SJCRH30 (cell line): ENCODE measurements around the gene TNPO1. TPM values are rescaled to one million over a fixed set of nuclear protein-coding genes. Genes with fewer than 3 reads are reported as not detected.

Experiments
- DNase-seq, 2 experiments: peaks; one replicate each; pipeline ENCODE4 v3.0.0-alpha.2; 2015 to 2020
- H3K27ac ChIP-seq: fragments of 250-450 bp; sonication (Bioruptor Pico); 2 replicates; pipeline ENCODE4 v1.5.1; 2020; ENCODE audit warnings: mild to moderate bottlenecking, moderate library complexity
- H3K27me3 ChIP-seq: fragments of 250-450 bp; sonication (Bioruptor Pico); 2 replicates; pipeline ENCODE4 v1.5.1; 2020; ENCODE audit warnings: mild to moderate bottlenecking, moderate library complexity
- H3K36me3 ChIP-seq: fragments of 250-450 bp; sonication (Bioruptor Pico); 2 replicates; pipeline ENCODE4 v1.5.1; 2020; ENCODE audit warnings: mild to moderate bottlenecking, moderate library complexity
- H3K4me1 ChIP-seq: fragments of 250-450 bp; sonication (Bioruptor Pico); 2 replicates; pipeline ENCODE4 v1.5.1; 2020; ENCODE audit warnings: mild to moderate bottlenecking, moderate library complexity
- H3K4me3 ChIP-seq: fragments of 250-450 bp; sonication (Bioruptor Pico); 2 replicates; pipeline ENCODE4 v1.5.1; 2020; ENCODE audit warnings: mild to moderate bottlenecking, moderate library complexity
- H3K9me3 ChIP-seq: fragments of 250-450 bp; sonication (Bioruptor Pico); replicated peaks from 2 replicates; pipeline ENCODE4 v1.5.1; 2020; ENCODE audit warnings: mild to moderate bottlenecking, moderate library complexity
- total RNA-seq: library from RNA; depleted of rRNA; stranded (reverse); fragments of >200 nt; shearing (Covaris generic); gene quantifications from 2 replicates; pipeline ENCODE4 v1.2.3, GENCODE V29; 2014

TNPO1 gene
- total RNA-seq, 1 experiment from 2014 or later, result 209 TPM

DNA sequence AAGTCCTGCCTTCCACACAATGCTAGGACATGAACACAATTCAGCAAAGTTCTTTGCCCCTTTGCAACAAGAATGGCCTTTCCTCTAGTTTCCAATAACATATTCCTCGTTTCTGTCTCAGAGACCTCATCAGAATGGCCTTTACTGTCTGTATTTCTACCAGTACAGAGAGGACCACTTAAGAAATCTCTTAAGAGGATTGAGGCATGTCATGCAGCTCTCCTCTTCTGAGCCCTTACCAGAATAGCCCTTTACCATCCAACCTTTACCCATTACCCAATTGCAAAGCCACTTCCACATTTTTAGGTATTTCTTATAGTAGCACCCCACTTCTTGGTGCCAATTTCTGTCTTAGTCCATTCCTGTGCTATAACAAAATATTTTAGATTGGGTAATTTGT is 20.3 kb downstream of the TNPO1 start:
- no peak for DNase-seq
- H3K4me1 ChIP-seq, result no peaks in the 10 kb centered on the region
- H3K36me3 ChIP-seq, result no peaks in the 10 kb centered on the region
- H3K4me3 ChIP-seq, result no peak overlapping the region
- H3K27ac ChIP-seq, result no peak overlapping the region
- H3K27me3 ChIP-seq, result no peaks in the 10 kb centered on the region
- no peaks in the 10 kb centered on the region for H3K9me3 ChIP-seq

DNA sequence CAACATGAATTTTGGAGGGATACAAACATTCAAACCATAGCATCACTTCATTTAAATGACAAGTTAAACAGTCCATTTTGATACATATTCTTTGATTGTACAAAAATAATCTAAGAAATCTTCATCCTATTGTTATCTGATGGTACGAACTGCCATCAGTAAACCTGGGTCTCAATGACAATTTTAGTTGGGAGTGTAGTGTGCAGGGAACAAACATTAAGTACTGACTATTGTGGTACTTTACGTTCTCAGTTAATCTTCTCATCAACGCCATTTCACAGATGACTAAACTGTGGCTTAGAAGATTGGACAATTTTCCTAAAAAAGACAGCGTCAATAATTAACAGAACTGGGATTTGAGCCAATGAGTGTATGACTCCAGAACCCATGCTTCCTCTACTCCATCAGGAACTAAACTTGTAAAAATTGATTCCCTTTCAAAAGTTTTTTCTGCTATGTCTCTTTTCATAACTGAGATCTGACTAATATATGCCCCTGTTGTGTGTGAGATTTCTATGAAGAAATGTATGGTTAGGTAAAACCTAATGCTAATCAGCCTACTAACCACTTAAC is 21.1 kb downstream of the TNPO1 start:
- Histone ChIP-seq H3K27me3 (no peaks in the 10 kb centered on the region), H3K4me1 (no peaks in the 10 kb centered on the region), H3K36me3 (no peaks in the 10 kb centered on the region), H3K4me3 (no peak overlapping the region), H3K27ac (no peak overlapping the region), H3K9me3 (no peaks in the 10 kb centered on the region)
- DNase-seq, result no peak

DNA sequence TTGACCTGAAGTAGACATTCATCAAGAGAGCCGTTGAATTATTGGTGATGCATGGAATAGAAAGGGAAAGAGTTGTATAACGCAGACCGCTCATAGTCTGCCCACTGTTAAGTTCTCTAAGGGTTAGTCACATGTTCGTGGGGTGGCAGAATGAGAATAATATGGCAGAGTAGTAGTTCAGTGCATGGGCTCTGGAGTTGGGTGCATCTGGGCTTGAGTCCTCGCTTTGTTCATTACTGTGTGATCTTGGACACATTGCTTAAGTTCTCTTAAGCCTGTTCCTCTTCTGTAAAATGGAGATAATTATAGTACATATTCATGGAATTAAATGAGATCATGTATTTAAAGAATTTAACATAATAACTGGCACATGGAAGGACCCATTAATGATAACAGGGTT is 23.6 kb downstream of the TNPO1 start:
- Histone ChIP-seq H3K27ac (no peak overlapping the region), H3K27me3 (no peaks in the 10 kb centered on the region), H3K4me3 (no peak overlapping the region), H3K36me3 (no peaks in the 10 kb centered on the region), H3K9me3 (no peaks in the 10 kb centered on the region), H3K4me1 (no peaks in the 10 kb centered on the region)
- DNase-seq, result no peak

DNA sequence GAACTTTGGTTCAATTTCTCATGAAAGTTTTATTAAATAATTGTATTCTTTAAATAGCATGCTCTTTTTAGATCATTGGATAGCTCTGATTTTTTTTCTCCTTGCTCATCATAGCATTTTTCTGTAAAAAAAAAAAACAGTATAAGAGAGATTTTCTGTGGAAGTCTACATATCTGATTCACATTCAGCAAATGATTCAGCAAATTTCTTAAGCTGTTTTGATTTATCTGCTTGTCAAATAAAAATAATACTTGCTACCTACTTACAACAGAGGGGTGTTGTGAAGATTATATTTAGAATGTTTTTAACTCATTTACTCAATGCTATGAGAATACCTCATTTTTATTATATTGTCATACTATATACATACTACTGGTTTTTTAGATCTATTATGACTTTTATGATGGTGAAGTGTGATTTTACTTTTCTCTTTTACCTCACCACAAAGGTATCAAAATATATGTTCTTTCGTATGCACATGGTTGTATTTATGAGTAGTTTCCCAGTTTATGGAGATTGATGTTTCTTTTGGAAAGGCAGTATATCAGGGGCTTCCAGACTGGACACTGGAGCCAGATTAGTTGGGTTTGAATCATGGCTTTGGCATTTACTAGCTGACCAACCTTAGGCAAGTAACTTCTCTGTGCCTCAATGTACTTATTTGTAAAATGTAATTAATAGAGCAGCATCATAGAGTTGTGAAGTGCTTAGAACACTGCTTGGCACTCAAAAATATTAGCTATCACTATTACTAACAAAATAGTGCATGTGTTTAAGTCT is 25.5 kb downstream of the TNPO1 start:
- no peaks in the 10 kb centered on the region for H3K4me1 ChIP-seq
- no peak for DNase-seq

DNA sequence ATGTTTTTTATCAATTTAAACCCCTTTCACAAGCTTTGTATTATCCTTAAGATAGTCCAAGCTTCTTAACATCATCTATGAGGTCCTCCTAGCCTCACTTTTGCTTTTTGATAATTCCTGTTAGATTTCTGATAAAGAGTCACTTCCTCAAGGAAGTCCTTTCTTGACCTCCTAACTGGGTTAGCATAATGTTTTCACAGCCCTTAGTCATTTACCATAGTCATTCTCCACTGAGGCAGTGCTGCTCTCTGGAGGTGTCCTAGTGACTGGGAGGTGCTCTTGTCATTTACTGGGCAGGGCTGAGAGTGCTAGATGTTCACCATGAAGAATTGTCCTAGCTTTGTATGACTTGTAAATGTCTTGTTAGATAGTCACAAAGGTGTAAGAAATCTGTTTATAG is 26.4 kb downstream of the TNPO1 start:
- H3K36me3 ChIP-seq, result no peaks in the 10 kb centered on the region
- no peak overlapping the region for H3K27ac ChIP-seq
- DNase-seq, result no peak
- no peaks in the 10 kb centered on the region for H3K27me3 ChIP-seq
- 0 out of 2 replicates have a peak, but pooled peaks cover 5% of the 10 kb centered on the region for H3K4me1 ChIP-seq
- H3K4me3 ChIP-seq, result no peak overlapping the region
- H3K9me3 ChIP-seq, result no peaks in the 10 kb centered on the region

More for the DNA sequence above, 25.5 kb downstream of the TNPO1 start:
- Histone ChIP-seq H3K9me3 (no peaks in the 10 kb centered on the region), H3K27me3 (no peaks in the 10 kb centered on the region), H3K36me3 (no peaks in the 10 kb centered on the region), H3K27ac (no peak overlapping the region), H3K4me3 (no peak overlapping the region)

DNA sequence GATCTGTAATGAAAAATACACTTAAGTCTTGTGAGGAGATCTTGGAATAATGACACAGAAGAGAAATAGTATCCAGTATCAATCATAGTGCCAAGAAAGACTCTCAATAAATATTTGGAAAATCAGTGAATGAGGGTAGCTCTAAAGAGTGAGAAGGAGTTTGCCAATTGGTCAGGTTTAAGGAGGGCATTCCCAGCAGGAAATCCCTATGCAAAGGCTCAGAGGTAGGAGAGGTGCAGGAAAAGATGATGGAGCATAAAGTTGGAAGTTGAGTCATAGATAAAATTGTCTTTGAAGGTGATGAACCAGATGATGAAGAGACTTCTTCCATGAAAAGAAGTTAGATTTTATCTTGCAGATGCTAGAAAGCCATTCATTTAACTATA is 27.8 kb downstream of the TNPO1 start:
- Histone ChIP-seq H3K4me3 (no peak overlapping the region), H3K9me3 (no peaks in the 10 kb centered on the region), H3K27me3 (no peaks in the 10 kb centered on the region), H3K4me1 (0 out of 2 replicates have a peak, but pooled peaks cover 5% of the 10 kb centered on the region), H3K27ac (no peak overlapping the region), H3K36me3 (peaks cover under 1% of the 10 kb centered on the region)
- DNase-seq, result no peak

DNA sequence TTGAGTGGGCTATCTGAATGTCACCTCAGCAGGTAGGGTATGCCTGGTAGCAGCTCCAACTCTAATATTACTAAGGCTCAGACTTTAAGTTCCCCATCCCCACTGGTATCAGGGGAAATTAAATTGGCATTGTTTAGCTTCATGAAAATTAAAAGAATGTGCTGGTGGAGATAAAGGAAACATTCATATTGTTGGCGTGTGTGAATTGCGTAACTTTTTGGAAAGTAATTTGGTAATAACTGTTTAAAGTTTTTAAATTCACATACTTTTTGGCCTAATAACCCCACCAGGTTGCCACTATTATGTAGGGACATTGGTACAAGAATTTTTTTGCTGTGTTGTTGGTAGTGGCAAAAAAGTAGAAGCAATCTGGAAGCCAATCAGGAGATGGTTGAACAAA is 29.4 kb downstream of the TNPO1 start:
- Histone ChIP-seq H3K27me3 (no peaks in the 10 kb centered on the region), H3K36me3 (peaks cover 16% of the 10 kb centered on the region), H3K4me3 (no peak overlapping the region), H3K9me3 (no peaks in the 10 kb centered on the region), H3K4me1 (0 out of 2 replicates have a peak, but pooled peaks cover 5% of the 10 kb centered on the region), H3K27ac (no peak overlapping the region)
- no peak for DNase-seq

DNA sequence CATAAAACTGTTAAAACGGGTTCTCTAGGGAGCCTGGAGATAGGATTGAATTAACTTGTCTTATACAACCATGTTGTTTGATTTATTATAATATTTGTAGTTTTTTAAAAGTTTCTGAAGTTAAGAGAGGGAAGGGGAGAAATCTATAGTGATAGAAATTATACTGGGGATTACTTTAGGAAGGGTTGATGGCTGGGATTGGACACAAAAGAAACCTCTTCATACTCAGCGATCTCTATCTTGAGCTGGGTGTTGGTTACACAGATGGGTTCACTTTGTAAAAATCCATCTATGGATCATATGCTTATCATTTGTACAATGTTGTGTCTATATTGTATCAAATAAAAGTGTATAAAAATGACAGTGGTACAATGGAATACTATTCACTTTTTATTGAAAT is 30.0 kb downstream of the TNPO1 start:
- no peak overlapping the region for H3K4me3 ChIP-seq
- 0 out of 2 replicates have a peak, but pooled peaks cover 5% of the 10 kb centered on the region for H3K4me1 ChIP-seq
- H3K27me3 ChIP-seq, result no peaks in the 10 kb centered on the region
- no peaks in the 10 kb centered on the region for H3K9me3 ChIP-seq
- H3K36me3 ChIP-seq, result peaks cover 22% of the 10 kb centered on the region
- DNase-seq, result no peak
- no peak overlapping the region for H3K27ac ChIP-seq

DNA sequence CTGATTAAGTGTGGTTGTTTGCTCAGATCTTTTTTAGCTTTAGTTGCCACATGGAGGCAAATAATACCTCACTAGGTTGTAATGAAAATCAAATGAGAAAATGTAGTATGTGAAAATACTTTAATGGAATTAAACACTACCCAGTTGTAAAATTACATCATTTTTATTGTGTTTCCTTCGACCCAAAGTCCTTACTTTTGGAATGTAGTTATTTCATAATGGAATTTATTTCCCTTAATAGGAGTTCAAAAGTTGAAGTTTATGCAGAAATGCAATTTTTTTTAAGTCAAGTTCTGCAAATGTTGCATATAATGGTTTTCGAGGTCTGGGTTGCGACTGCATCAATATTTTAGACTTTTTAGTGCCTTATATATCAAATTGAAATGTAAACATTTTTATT is 31.0 kb downstream of the TNPO1 start:
- peak overlapping the region; percentile 97; the same call in 1 of the 2 replicates for H3K27ac ChIP-seq
- no peaks in the 10 kb centered on the region for H3K9me3 ChIP-seq
- no peak for DNase-seq
- H3K27me3 ChIP-seq, result no peaks in the 10 kb centered on the region
- H3K4me3 ChIP-seq, result peak overlapping the region; percentile 91
- H3K36me3 ChIP-seq, result peaks cover 32% of the 10 kb centered on the region
- peaks cover 5% of the 10 kb centered on the region; the same call in 1 of the 2 replicates for H3K4me1 ChIP-seq

DNA sequence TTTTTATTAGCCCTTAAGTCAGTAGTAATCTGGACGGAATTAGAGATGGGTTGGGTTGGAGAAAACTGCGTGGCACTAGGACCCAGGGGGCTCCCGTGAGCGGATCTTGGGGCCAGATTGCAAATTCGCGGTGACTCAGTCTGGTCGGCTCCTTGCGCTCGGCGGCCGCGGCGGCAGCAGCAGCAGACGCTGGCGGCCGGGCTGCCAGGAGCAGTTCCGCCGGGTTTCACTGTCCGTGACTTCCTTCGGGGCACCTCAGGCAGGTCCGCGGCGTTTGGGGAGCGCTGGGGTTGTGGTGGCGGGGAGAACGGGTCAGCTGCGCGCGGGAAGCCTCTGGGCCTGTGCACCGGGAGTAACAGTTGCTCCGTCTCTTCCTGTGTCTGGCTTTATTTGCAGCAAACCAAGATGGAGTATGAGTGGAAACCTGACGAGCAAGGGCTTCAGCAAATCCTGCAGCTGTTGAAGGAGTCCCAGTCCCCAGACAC is 31.6 kb downstream of the TNPO1 start:
- peak overlapping the region; percentile 91 for H3K4me3 ChIP-seq
- peak overlapping the region; percentile 97 for H3K27ac ChIP-seq
- H3K9me3 ChIP-seq, result no peaks in the 10 kb centered on the region
- DNase-seq, result peak; percentile 89 to 91
- H3K4me1 ChIP-seq, result peaks cover 5% of the 10 kb centered on the region; the same call in 1 of the 2 replicates
- peaks cover 38% of the 10 kb centered on the region for H3K36me3 ChIP-seq
- H3K27me3 ChIP-seq, result no peaks in the 10 kb centered on the region

DNA sequence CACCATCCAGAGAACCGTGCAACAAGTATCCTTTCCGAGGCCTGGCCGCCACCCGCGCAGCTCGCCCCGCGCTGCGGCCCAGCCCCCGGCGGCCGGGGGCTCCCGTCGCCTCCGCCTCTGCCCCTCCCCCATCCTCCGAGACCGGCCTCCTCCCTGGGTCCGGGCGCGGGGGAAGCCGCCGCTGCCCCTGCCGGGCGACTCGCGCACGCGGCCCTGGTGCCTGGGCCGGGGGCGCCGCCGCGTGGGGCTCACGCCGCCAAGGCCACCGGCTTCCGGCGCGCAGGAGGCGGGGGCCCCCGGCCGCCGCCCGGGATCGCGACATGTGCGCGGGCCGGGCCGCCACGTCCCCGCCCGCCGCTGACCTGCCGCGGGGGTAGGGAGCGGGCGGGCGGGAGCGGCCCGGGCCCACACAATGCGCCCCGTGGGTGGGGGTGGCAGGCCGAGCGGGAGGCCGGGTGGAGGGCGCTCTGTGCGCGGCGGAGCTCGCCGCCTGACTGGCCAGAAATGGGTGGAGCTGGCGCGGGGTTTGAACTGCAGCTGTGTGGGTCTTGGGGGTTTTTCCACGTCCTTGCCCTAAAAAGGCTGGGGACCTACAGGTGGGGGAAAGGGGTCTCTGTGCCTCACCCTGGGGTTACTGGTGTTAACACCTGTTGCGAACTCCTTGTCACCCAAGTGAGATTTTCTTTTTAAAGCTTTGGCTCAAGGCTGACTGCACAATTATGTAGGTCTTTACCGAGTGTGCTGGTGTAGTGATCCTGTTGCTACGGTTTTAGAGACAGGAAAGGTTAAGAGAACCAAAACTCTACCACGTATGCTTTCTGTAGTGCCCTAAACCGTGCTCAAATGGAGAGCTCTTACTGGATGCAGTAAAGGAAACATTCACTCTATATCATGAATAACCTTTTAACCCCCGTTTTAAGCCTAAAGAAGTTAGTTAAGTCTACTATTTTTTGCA is 32.3 kb downstream of the TNPO1 start:
- H3K9me3 ChIP-seq, result no peaks in the 10 kb centered on the region
- H3K4me3 ChIP-seq, result peak overlapping the region; percentile 91
- DNase-seq, result peak; percentile 60 to 67
- H3K27ac ChIP-seq, result peak overlapping the region; percentile 97
- peaks cover 45% of the 10 kb centered on the region for H3K36me3 ChIP-seq
- H3K27me3 ChIP-seq, result no peaks in the 10 kb centered on the region
- peaks cover 5% of the 10 kb centered on the region; the same call in 1 of the 2 replicates for H3K4me1 ChIP-seq

DNA sequence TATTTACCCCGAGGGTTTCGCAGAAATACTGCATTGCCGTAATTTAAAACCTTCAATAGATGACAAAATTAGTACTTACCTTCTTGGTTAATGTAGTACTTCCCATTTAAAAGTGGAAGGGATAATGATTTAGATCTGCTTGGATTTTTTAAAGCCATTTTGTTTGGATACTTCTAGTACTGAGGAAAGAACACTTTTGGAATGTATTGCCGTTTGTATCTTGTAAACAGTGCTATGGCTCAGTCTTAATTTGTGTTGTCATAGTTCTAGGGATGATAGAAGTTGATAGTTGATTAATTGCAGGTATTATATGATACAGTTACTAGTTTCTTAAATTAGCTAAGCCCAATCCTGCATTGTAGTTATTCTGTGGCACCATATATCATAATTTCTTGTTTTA is 33.1 kb downstream of the TNPO1 start:
- no peak for DNase-seq
- Histone ChIP-seq H3K27ac (no peak overlapping the region; the same call in 1 of the 2 replicates), H3K4me3 (peak overlapping the region; percentile 91), H3K27me3 (no peaks in the 10 kb centered on the region), H3K4me1 (peaks cover 5% of the 10 kb centered on the region; the same call in 1 of the 2 replicates), H3K9me3 (no peaks in the 10 kb centered on the region), H3K36me3 (peaks cover 53% of the 10 kb centered on the region)

DNA sequence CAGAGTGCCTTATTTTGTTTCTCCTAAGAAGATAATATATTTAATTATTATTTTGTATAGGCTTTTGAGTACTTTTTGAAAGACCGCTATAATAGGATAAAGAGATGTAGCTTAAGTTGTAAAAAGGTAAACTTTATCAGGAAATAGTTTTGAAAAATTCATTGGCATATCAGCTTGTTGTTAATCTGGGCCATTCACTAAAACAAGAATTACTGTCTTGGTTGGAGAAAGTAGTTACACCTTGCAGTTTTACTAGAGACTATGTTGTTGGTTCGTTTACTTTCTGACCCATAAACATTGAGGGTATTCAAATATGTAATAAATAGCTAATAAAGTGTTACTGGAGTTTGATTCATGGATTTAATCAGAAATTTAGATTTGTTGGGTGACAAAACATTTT is 33.7 kb downstream of the TNPO1 start:
- Histone ChIP-seq H3K27me3 (no peaks in the 10 kb centered on the region), H3K9me3 (no peaks in the 10 kb centered on the region), H3K27ac (no peak overlapping the region), H3K36me3 (peaks cover 57% of the 10 kb centered on the region), H3K4me1 (peaks cover 5% of the 10 kb centered on the region; the same call in 1 of the 2 replicates), H3K4me3 (peak overlapping the region; percentile 91)
- no peak for DNase-seq

DNA sequence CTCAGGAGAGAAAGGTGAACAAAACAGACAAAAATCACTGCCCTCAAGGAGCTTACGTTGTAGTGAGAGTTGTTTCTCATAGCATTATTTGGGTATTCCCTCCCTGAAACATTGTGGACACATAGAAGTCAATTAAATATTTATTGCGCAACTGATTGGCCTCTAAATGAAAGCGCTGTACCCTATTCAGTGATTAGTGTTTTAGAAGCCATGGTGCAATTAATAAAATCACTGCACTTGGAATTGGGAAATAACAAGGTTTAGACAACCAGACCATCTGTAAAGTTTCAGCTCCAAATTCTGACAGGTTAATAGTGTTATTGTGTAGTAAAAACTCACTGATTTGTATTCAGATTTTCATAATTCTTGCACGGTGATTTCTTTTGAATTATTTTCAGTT is 35.9 kb downstream of the TNPO1 start:
- no peak overlapping the region for H3K4me3 ChIP-seq
- peaks cover 3% of the 10 kb centered on the region; the same call in 1 of the 2 replicates for H3K4me1 ChIP-seq
- DNase-seq, result no peak
- H3K36me3 ChIP-seq, result peaks cover 76% of the 10 kb centered on the region
- no peaks in the 10 kb centered on the region for H3K27me3 ChIP-seq
- no peak overlapping the region for H3K27ac ChIP-seq
- no peaks in the 10 kb centered on the region for H3K9me3 ChIP-seq
